Right atrium auricular region (tissue), 2 donors: ENCODE data around the gene HDGF. TPM values are rescaled to one million over a fixed set of nuclear protein-coding genes. Genes with fewer than 3 reads are reported as not detected.
A peak's percentile ranks its signal among the peaks of the same experiment; 100 is the strongest.

Experiments used
- DNase-seq: peaks from one replicate; pipeline ENCODE4 v3.0.0-alpha.2; 2019; ENCODE audit warnings: low spot score
- H3K27ac ChIP-seq, 2 donors: fragments of 200-600 bp; sonication (generic); 1 replicate in 1 of 2; 2 replicates in 1 of 2; pipeline ENCODE4 v1.5.1; 2016 to 2019
- H3K27me3 ChIP-seq, 2 donors: fragments of 200-600 bp; sonication (generic); one replicate each; pipeline versions ENCODE4 v1.5.1 to v1.6.0; 2017 to 2019
- H3K36me3 ChIP-seq: fragments of 200-600 bp; sonication (generic); one replicate; pipeline ENCODE4 v1.5.1; 2016
- H3K4me1 ChIP-seq, 2 donors: fragments of 200-600 bp; sonication (generic); one replicate each; pipeline versions ENCODE4 v1.5.1 to v1.6.0; 2017 to 2019
- H3K4me3 ChIP-seq, 2 donors: fragments of 200-600 bp; sonication (generic); 1 replicate in 1 of 2; 2 replicates in 1 of 2; pipeline ENCODE4 v1.5.1; 2017 to 2019; ENCODE audit warnings: mild to moderate bottlenecking in 1 of 2, moderate library complexity in 1 of 2
- H3K9me3 ChIP-seq, 2 donors: fragments of 200-600 bp; sonication (generic); one replicate each; pipeline ENCODE4 v1.5.1; 2019
- total RNA-seq, 2 donors: library from RNA; depleted of rRNA; stranded (reverse); fragments of >200 nt; gene quantifications; one replicate each; pipeline ENCODE4 v1.1.0, GENCODE V29; 2016
- TF ChIP-seq, protein P1 (sequence below), 2 donors: fragments of 200-600 bp; sonication (generic); IDR thresholded peaks; one replicate each; pipeline ENCODE4 v1.5.1; 2019; ENCODE audit warnings: antibody characterized with exemption in 2 of 2

HDGF gene
- total RNA-seq, 2 donors from 2014 or later = 110 to 137 TPM

DNA sequence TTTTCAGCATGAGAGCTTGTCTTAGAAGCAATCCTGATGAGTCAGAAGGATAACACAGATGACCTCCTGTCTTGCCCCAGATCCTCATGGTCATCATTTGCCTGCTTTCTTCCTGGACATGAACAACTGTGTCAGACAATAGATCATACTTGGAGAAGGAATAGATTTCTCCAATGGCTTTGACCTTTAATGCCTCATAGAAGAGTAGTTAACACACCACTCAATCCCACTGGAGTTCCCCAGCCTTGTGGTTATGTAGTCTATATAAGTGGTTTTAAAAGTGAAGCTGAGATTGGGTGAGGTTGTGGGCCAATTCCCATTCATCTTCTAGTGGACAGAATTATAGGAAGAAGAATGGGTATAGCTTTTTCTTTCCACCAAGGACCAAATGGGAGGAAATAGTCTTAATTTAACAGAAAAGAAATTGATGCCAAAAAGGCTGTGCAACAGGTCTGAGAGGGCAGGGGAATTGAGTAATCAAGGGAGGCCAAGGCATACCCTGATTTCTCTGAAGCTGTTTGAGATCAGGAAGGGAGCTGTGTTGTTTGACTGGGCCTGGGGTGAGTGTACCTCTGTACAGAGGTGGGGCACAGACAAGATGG is 30.2 kb upstream of the HDGF start:
- H3K4me1 ChIP-seq = peaks cover 0 to 15% of the 10 kb centered on the region in 2 donors
- H3K9me3 ChIP-seq = no peaks in the 10 kb centered on the region
- H3K4me3 ChIP-seq = no peak overlapping the region
- H3K27me3 ChIP-seq = no peaks in the 10 kb centered on the region
- DNase-seq = no peak
- no peak overlapping the region for H3K27ac ChIP-seq
- TF ChIP-seq, protein P1, sequence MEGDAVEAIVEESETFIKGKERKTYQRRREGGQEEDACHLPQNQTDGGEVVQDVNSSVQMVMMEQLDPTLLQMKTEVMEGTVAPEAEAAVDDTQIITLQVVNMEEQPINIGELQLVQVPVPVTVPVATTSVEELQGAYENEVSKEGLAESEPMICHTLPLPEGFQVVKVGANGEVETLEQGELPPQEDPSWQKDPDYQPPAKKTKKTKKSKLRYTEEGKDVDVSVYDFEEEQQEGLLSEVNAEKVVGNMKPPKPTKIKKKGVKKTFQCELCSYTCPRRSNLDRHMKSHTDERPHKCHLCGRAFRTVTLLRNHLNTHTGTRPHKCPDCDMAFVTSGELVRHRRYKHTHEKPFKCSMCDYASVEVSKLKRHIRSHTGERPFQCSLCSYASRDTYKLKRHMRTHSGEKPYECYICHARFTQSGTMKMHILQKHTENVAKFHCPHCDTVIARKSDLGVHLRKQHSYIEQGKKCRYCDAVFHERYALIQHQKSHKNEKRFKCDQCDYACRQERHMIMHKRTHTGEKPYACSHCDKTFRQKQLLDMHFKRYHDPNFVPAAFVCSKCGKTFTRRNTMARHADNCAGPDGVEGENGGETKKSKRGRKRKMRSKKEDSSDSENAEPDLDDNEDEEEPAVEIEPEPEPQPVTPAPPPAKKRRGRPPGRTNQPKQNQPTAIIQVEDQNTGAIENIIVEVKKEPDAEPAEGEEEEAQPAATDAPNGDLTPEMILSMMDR (IDR thresholded peaks at IDR 0.05) = no peak
- peaks cover 23% of the 10 kb centered on the region for H3K36me3 ChIP-seq

DNA sequence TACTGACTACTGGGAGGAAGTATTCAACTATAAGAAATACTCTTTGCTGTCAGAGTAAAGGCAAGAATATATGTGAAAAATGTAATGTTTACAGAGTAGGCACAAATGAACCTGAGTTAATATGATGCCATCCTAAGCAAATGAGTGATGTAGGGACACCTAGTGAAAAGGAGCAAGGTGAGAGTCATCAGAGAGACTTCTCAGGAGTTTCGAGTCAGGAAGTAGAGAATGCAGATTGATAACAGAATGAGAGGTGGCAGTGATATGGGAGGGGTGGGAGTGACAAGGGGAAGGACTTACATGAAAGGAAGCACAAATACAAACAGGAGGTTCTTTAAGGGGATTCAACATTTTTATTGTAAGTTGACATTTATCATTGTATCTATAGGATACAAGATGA is 26.1 kb upstream of the HDGF start:
- peaks cover 0 to 35% of the 10 kb centered on the region in 2 donors for H3K4me1 ChIP-seq
- no peak overlapping the region for H3K4me3 ChIP-seq
- no peaks in the 10 kb centered on the region for H3K27me3 ChIP-seq

DNA sequence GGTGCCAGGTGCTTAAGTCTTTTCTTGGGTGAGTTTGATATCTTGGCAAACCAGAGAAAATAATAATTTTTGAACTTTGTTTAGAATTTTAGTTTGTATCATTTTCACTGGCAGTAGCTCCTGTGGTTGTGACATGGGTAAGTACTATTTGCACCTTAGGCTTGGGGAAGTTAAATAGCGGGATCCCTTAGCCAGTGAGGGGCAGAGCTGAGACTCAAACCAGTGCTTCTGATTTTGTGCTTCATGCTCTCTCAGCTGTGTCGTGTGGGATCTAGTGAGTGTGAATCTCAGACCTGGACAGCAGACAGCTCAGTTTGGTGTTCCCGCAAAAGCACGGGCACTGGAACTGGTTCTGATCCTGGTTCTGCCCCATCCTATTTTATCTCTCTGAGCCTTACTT is 25.5 kb upstream of the HDGF start:
- no peak for DNase-seq
- Histone ChIP-seq H3K27me3 (no peaks in the 10 kb centered on the region), H3K9me3 (no peaks in the 10 kb centered on the region), H3K4me3 (no peak overlapping the region), H3K4me1 (peaks cover 0 to 41% of the 10 kb centered on the region in 2 donors), H3K27ac (no peak overlapping the region), H3K36me3 (no peaks in the 10 kb centered on the region)
- TF ChIP-seq, protein P1 (IDR thresholded peaks at IDR 0.05) = no peak

More for the DNA sequence above, 26.1 kb upstream of the HDGF start:
- Histone ChIP-seq H3K9me3 (no peaks in the 10 kb centered on the region), H3K36me3 (no peaks in the 10 kb centered on the region), H3K27ac (no peak overlapping the region)
- TF ChIP-seq, protein P1 (IDR thresholded peaks at IDR 0.05) = no peak
- DNase-seq = no peak

DNA sequence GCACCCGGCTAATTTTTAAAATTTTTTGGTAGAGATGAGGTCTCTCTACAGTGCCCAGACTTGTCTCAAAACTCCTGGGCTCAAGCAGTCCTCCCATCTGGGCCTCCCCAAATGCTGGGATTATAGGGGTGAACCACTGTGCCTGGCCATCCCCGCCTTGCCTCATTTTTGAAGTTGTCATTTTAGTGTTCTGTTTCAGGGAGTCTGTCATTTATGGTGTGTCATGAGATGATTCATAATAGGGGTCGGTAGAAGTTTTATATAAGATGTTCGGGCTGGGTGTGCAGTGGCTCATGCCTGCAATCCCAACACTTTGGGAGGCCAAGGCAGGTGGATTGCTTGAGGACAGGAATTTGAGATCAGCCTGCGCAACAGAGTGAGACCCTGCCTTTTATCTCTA is 24.3 kb upstream of the HDGF start:
- H3K4me3 ChIP-seq = no peak overlapping the region
- TF ChIP-seq, protein P1 (IDR thresholded peaks at IDR 0.05) = no peak

DNA sequence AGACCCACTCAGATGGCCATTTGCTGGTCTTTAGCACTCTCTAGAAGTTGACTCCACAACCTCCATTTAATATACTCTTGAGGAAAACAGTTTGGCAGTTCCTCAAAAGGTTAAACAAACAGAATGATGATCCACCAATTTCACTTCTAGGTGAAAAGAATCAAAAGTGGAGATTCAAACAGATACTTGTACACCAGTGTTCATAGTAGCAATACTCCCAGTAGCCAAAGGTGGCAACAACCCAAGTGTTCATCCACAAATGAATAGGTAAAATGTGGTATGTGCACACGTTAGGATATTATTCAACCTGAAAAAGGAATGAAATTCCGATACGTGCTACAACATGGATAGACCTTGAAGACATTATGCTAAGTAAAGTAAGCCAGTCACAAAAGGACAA is 22.1 kb upstream of the HDGF start:
- TF ChIP-seq, protein P1 (IDR thresholded peaks at IDR 0.05) = no peak
- Histone ChIP-seq H3K36me3 (peaks cover 7% of the 10 kb centered on the region), H3K9me3 (no peaks in the 10 kb centered on the region), H3K27ac (peak overlapping the region; percentile 21 to 59), H3K4me1 (peaks cover 0 to 72% of the 10 kb centered on the region in 2 donors), H3K4me3 (no peak overlapping the region), H3K27me3 (no peaks in the 10 kb centered on the region)
- DNase-seq = no peak

More for the DNA sequence above, 24.3 kb upstream of the HDGF start:
- no peaks in the 10 kb centered on the region for H3K9me3 ChIP-seq
- peaks cover 0 to 52% of the 10 kb centered on the region in 2 donors for H3K4me1 ChIP-seq
- no peak for DNase-seq
- H3K27ac ChIP-seq = no peak overlapping the region
- H3K27me3 ChIP-seq = no peaks in the 10 kb centered on the region
- peaks cover 2% of the 10 kb centered on the region for H3K36me3 ChIP-seq
